ENCODE measurements around the gene CFAP44. TPM values are rescaled to one million over a fixed set of nuclear protein-coding genes. Genes with fewer than 3 reads are reported as not detected.

Gene CFAP44
- total RNA-seq, result 1 to 10 TPM; 3.0 to 6.2 TPM

GRCh38 chr3:113441051-113441770, at the start of gene CFAP44:
Gene CFAP44, minus strand, starts transcription at chr3:113441493. Its CDS starts 7,829 bp downstream, at chr3:113433664.

Small RNAs within 50 kb of the gene (small RNA-seq; reads per million reads assigned to genes)
- 0 reads per million in 2 donors for gene MIR8076

Other genes with a start within 250 kb of the CFAP44 start
- 10 to 100 TPM in 1 of 2 donors, 1 to 10 TPM in 1; 4.3 to 11.0 TPM for gene BOC, start 229.9 kb downstream of the CFAP44 start, total RNA-seq
- gene SPICE1, start 73.7 kb upstream of the CFAP44 start, total RNA-seq, result 10 to 100 TPM; 13.4 to 15.0 TPM
- under 1 TPM; under 0.01 TPM for gene SIDT1, start 91.1 kb upstream of the CFAP44 start, total RNA-seq